ENCODE measurements around the gene PBRM1. TPM values are rescaled to one million over a fixed set of nuclear protein-coding genes. Genes with fewer than 3 reads are reported as not detected.

The PBRM1 gene
- total RNA-seq, 2 experiments from 2014 or later = 83.2 to 91.8 TPM

GRCh38 chr3:52649461-52650210, 36.1 kb downstream of the PBRM1 start:
- H3K27me3 Mint-ChIP-seq (ENCODE audit: low read depth) = no peaks in the 10 kb centered on the region
- H3K27ac Mint-ChIP-seq = no peak overlapping the region
- ATAC-seq (no peak), DNase-seq (no peak)
- ChIA-PET CTCF (no interaction called here), POLR2A (no interaction called here)
- H3K36me3 Mint-ChIP-seq (ENCODE audit: low read depth) = peaks cover 60% of the 10 kb centered on the region
- H3K4me1 Mint-ChIP-seq (ENCODE audit: low read depth) = peaks cover 3% of the 10 kb centered on the region
- H3K4me3 Mint-ChIP-seq = no peak overlapping the region
- H3K9me3 Mint-ChIP-seq (ENCODE audit: insufficient read depth) = no peaks in the 10 kb centered on the region

GRCh38 chr3:52645549-52645948, 40.2 kb downstream of the PBRM1 start:
- ATAC-seq (no peak), DNase-seq (no peak)
- ChIA-PET CTCF (interaction anchor here (0.6 kb wide), 1 partner anchor 28 kb away, joined by 3 read pairs; no protein-coding TSS in a partner anchor), POLR2A (no interaction called here)
- Mint-ChIP-seq H3K36me3 (ENCODE audit: low read depth) (peaks cover 52% of the 10 kb centered on the region), H3K4me3 (no peak overlapping the region), H3K9me3 (ENCODE audit: insufficient read depth) (no peaks in the 10 kb centered on the region), H3K4me1 (ENCODE audit: low read depth) (peaks cover 3% of the 10 kb centered on the region), H3K27ac (no peak overlapping the region), H3K27me3 (ENCODE audit: low read depth) (no peaks in the 10 kb centered on the region)

- ATAC-seq = no peak
- Mint-ChIP-seq H3K36me3 (ENCODE audit: low read depth) (peaks cover 38% of the 10 kb centered on the region), H3K4me3 (no peak overlapping the region), H3K27me3 (ENCODE audit: low read depth) (no peaks in the 10 kb centered on the region), H3K9me3 (ENCODE audit: insufficient read depth) (no peaks in the 10 kb centered on the region), H3K4me1 (ENCODE audit: low read depth) (no peaks in the 10 kb centered on the region), H3K27ac (no peak overlapping the region)
- POLR2A ChIA-PET = no interaction called here
- no peak for DNase-seq
- CTCF ChIA-PET = no interaction called here
Measured at GRCh38 chr3:52636673-52637072, 49.0 kb downstream of the PBRM1 start.

DNA sequence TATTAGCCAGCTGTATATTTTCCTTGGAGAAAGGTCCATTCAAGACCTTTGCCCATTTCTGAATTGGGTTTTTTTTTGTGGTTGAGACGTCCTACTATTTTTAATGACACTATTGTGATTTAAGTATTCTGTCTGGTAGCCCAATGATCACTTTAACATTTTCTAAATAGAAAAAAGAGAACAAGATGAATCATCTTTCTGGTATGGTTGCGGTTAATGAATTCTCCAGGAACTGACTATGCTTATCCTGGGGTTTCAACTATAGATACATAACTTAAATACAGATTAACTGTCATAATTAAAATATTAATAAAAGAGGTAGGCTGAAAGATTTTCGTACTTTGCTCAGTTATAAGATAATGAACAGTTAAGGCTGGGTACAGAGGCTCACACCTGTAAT, 51.9 kb downstream of the PBRM1 start:
- H3K27ac Mint-ChIP-seq = no peak overlapping the region
- H3K27me3 Mint-ChIP-seq (ENCODE audit: low read depth) = no peaks in the 10 kb centered on the region
- DNase-seq (no peak), ATAC-seq (no peak)
- H3K9me3 Mint-ChIP-seq (ENCODE audit: insufficient read depth) = no peaks in the 10 kb centered on the region
- no peak overlapping the region for H3K4me3 Mint-ChIP-seq
- CTCF ChIA-PET = no interaction called here
- H3K4me1 Mint-ChIP-seq (ENCODE audit: low read depth) = no peaks in the 10 kb centered on the region
- H3K36me3 Mint-ChIP-seq (ENCODE audit: low read depth) = peaks cover 30% of the 10 kb centered on the region
- POLR2A ChIA-PET = no interaction called here

- H3K4me3 Mint-ChIP-seq = no peak overlapping the region
- H3K36me3 Mint-ChIP-seq (ENCODE audit: low read depth) = peaks cover 62% of the 10 kb centered on the region
- ChIA-PET CTCF (no interaction called here), POLR2A (no interaction called here)
- no peaks in the 10 kb centered on the region for H3K9me3 Mint-ChIP-seq (ENCODE audit: insufficient read depth)
- ATAC-seq (no peak), DNase-seq (no peak)
- H3K27ac Mint-ChIP-seq = no peak overlapping the region
- H3K27me3 Mint-ChIP-seq (ENCODE audit: low read depth) = no peaks in the 10 kb centered on the region
- H3K4me1 Mint-ChIP-seq (ENCODE audit: low read depth) = peaks cover 14% of the 10 kb centered on the region
Measured at GRCh38 chr3:52625041-52625440, 60.7 kb downstream of the PBRM1 start.

GRCh38 chr3:52623234-52623792, 62.4 kb downstream of the PBRM1 start:
- DNase-seq = no peak
- CTCF ChIA-PET = interaction anchor here (1.0 kb wide), 1 partner anchor 9 kb away, joined by 3 read pairs; no protein-coding TSS in a partner anchor

DNA sequence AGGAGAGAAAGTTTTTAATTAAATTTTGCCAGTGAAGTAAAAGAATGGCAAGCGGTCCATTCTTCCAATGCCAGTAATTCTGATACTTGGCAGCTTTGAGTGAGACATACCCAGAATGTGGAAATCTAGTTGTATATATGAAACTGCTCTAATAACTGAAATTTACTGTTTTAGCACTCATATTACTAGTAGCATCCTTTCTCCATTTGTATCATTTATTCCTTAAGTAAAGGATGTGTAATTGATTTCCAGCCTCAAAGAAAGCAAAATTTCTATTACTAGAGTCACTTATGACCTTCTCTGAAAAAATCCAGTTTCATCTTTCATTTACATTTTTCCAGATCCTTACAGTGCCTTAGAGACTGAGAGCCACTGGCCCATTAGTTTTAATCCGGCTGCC, 65.1 kb downstream of the PBRM1 start:
- ChIA-PET POLR2A (no interaction called here), CTCF (no interaction called here)
- Mint-ChIP-seq H3K4me1 (ENCODE audit: low read depth) (peaks cover 16% of the 10 kb centered on the region), H3K9me3 (ENCODE audit: insufficient read depth) (no peaks in the 10 kb centered on the region), H3K27me3 (ENCODE audit: low read depth) (no peaks in the 10 kb centered on the region), H3K4me3 (no peak overlapping the region), H3K27ac (no peak overlapping the region), H3K36me3 (ENCODE audit: low read depth) (peaks cover 58% of the 10 kb centered on the region)
- ATAC-seq = no peak
- DNase-seq = no peak

More at GRCh38 chr3:52623234-52623792, 62.4 kb downstream of the PBRM1 start:
- peaks cover 16% of the 10 kb centered on the region for H3K4me1 Mint-ChIP-seq (ENCODE audit: low read depth)
- no peaks in the 10 kb centered on the region for H3K27me3 Mint-ChIP-seq (ENCODE audit: low read depth)
- H3K4me3 Mint-ChIP-seq = no peak overlapping the region
- H3K9me3 Mint-ChIP-seq (ENCODE audit: insufficient read depth) = no peaks in the 10 kb centered on the region
- POLR2A ChIA-PET = no interaction called here
- no peak for ATAC-seq
- peaks cover 62% of the 10 kb centered on the region for H3K36me3 Mint-ChIP-seq (ENCODE audit: low read depth)
- H3K27ac Mint-ChIP-seq = no peak overlapping the region

DNA sequence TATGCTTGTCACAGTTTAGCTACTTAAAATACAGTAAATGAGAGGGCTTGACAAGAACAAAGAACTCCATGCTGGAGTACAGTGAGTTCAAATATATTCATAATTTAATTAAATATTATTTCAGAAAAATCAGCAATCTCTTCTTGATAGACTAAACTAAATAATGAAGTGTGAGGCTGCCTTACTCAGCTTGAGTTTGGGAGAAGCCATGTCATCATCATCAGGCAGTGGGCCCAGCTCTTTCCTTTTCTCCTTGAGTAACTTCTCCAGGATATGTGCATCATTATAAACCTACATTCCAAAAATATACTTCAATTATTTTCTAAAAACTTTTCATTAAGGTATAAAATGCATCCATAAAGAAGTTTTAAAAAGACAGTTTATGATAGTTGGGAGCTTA, 70.5 kb downstream of the PBRM1 start:
- H3K9me3 Mint-ChIP-seq (ENCODE audit: insufficient read depth) = no peaks in the 10 kb centered on the region
- H3K27ac Mint-ChIP-seq = no peak overlapping the region
- DNase-seq (no peak), ATAC-seq (no peak)
- POLR2A ChIA-PET = no interaction called here
- peaks cover 60% of the 10 kb centered on the region for H3K36me3 Mint-ChIP-seq (ENCODE audit: low read depth)
- CTCF ChIA-PET = interaction anchor here (0.6 kb wide), 1 partner anchor 92 kb away, joined by 3 read pairs; no protein-coding TSS in a partner anchor
- no peaks in the 10 kb centered on the region for H3K27me3 Mint-ChIP-seq (ENCODE audit: low read depth)
- H3K4me1 Mint-ChIP-seq (ENCODE audit: low read depth) = peaks cover 4% of the 10 kb centered on the region
- no peak overlapping the region for H3K4me3 Mint-ChIP-seq

DNA sequence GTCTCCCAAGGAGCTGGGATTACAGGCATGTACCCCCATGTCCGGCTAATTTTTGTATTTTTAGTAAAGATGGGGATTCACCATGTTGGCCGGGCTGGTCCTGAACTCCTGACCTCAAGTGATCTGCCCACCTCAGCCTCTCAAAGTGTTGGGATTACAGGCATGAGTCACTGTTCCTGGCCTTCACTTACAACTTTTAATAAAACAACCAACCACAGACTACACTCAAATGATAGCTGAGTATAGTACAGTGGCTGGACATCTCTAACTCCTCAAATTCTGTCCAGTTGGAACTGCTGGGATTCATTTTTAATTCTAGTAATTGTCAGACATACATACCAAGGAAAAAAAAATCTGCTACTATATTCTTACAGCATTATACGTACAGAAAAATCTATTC, 71.0 kb downstream of the PBRM1 start:
- CTCF ChIA-PET = interaction anchor here (0.6 kb wide), 1 partner anchor 93 kb away, joined by 3 read pairs; no protein-coding TSS in a partner anchor
- DNase-seq = no peak
- no peaks in the 10 kb centered on the region for H3K4me1 Mint-ChIP-seq (ENCODE audit: low read depth)
- no peaks in the 10 kb centered on the region for H3K9me3 Mint-ChIP-seq (ENCODE audit: insufficient read depth)
- H3K27ac Mint-ChIP-seq = no peak overlapping the region
- POLR2A ChIA-PET = no interaction called here
- no peak overlapping the region for H3K4me3 Mint-ChIP-seq
- ATAC-seq = no peak
- peaks cover 56% of the 10 kb centered on the region for H3K36me3 Mint-ChIP-seq (ENCODE audit: low read depth)
- no peaks in the 10 kb centered on the region for H3K27me3 Mint-ChIP-seq (ENCODE audit: low read depth)

- ChIA-PET POLR2A (interaction anchor here (0.9 kb wide), 1 partner anchor 72 kb away, joined by 3 read pairs; no protein-coding TSS in a partner anchor), CTCF (interaction anchor here (0.9 kb wide), 1 partner anchor 19 kb away, joined by 3 read pairs; no protein-coding TSS in a partner anchor)
- no peak overlapping the region for H3K4me3 Mint-ChIP-seq
- H3K27ac Mint-ChIP-seq = no peak overlapping the region
- DNase-seq (no peak), ATAC-seq (no peak)
- H3K36me3 Mint-ChIP-seq (ENCODE audit: low read depth) = peaks cover 66% of the 10 kb centered on the region
- H3K4me1 Mint-ChIP-seq (ENCODE audit: low read depth) = no peaks in the 10 kb centered on the region
- no peaks in the 10 kb centered on the region for H3K9me3 Mint-ChIP-seq (ENCODE audit: insufficient read depth)
- no peaks in the 10 kb centered on the region for H3K27me3 Mint-ChIP-seq (ENCODE audit: low read depth)
Measured at GRCh38 chr3:52609316-52609815, 76.3 kb downstream of the PBRM1 start.

- ATAC-seq (no peak), DNase-seq (no peak)
- no peak overlapping the region for H3K27ac Mint-ChIP-seq
- ChIA-PET CTCF (no interaction called here), POLR2A (interaction anchor here (0.9 kb wide), 1 partner anchor 71 kb away, joined by 3 read pairs; no protein-coding TSS in a partner anchor)
- H3K36me3 Mint-ChIP-seq (ENCODE audit: low read depth) = peaks cover 72% of the 10 kb centered on the region
- H3K4me1 Mint-ChIP-seq (ENCODE audit: low read depth) = no peaks in the 10 kb centered on the region
- no peaks in the 10 kb centered on the region for H3K27me3 Mint-ChIP-seq (ENCODE audit: low read depth)
- H3K9me3 Mint-ChIP-seq (ENCODE audit: insufficient read depth) = no peaks in the 10 kb centered on the region
- no peak overlapping the region for H3K4me3 Mint-ChIP-seq
Measured at GRCh38 chr3:52608337-52608736, 77.4 kb downstream of the PBRM1 start.

- POLR2A ChIA-PET = no interaction called here
Measured at GRCh38 chr3:52606373-52607085, 79.2 kb downstream of the PBRM1 start.

More at GRCh38 chr3:52606373-52607085, 79.2 kb downstream of the PBRM1 start:
- no peak for DNase-seq
- CTCF ChIA-PET = no interaction called here
- H3K9me3 Mint-ChIP-seq (ENCODE audit: insufficient read depth) = peaks cover 9% of the 10 kb centered on the region
- no peak overlapping the region for H3K27ac Mint-ChIP-seq
- peaks cover 80% of the 10 kb centered on the region for H3K36me3 Mint-ChIP-seq (ENCODE audit: low read depth)
- ATAC-seq = no peak
- no peak overlapping the region for H3K4me3 Mint-ChIP-seq
- H3K27me3 Mint-ChIP-seq (ENCODE audit: low read depth) = no peaks in the 10 kb centered on the region
- no peaks in the 10 kb centered on the region for H3K4me1 Mint-ChIP-seq (ENCODE audit: low read depth)
